ENCODE results near the gene SETD2. TPM values are rescaled to one million over a fixed set of nuclear protein-coding genes. Genes with fewer than 3 reads are reported as not detected.
"Not testable (repeated sequence)": the region's sequence is repeated elsewhere in the genome, so short reads cannot be mapped to it uniquely, and the experiment has no call there.

Gene SETD2
- total RNA-seq, 2 experiments from 2014 or later = 27.7 to 28.1 TPM

DNA sequence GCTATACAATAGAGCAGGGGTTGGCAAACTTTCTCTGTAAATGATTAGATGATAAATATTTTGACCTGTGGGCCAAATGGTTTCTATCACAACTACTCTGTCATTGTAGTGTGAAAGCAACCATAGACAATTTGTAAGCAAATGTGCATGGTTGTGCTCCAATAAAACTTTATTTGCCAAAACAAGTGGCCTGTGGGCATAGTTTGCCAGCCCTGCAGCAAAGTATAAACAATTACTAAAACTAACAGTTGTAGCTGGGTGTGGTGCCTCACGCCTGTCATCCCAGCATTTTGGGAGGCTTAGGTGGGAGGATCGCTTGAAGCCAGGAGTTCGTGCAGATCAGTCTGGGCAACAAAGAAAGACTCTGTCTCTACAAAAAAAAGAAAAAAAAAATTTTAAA is 122.8 kb downstream of the SETD2 start:
- Mint-ChIP-seq H3K4me3 (no peak overlapping the region), H3K27me3 (ENCODE audit: low read depth) (no peaks in the 10 kb centered on the region), H3K9me3 (no peaks in the 10 kb centered on the region), H3K27ac (no peak overlapping the region), H3K36me3 (ENCODE audit: low read depth) (peaks cover 30% of the 10 kb centered on the region), H3K4me1 (ENCODE audit: low read depth) (peaks cover 23% of the 10 kb centered on the region)
- CTCF ChIA-PET = interaction anchor here (0.6 to 1.2 kb wide), 2 partner anchors 119 to 380 kb away, joined by 3 to 4 read pairs; no protein-coding TSS in a partner anchor
- DNase-seq = no peak
- intact Hi-C loops (cut with micrococcal nuclease) = no loop called here

GRCh38 chr3:47037302-47037701 is 126.6 kb downstream of the SETD2 start:
- intact Hi-C loops (cut with micrococcal nuclease) = loop anchor here (5.0 kb wide), 1 partner anchor 125 kb away; the partner anchor contains the start of gene SETD2
- peaks cover 26% of the 10 kb centered on the region for H3K4me1 Mint-ChIP-seq (ENCODE audit: low read depth)
- peaks cover 37% of the 10 kb centered on the region for H3K36me3 Mint-ChIP-seq (ENCODE audit: low read depth)
- H3K4me3 Mint-ChIP-seq; H3K27me3 Mint-ChIP-seq (ENCODE audit: low read depth); CTCF ChIA-PET; H3K9me3 Mint-ChIP-seq; DNase-seq: not testable (repeated sequence)
- peak overlapping the region; percentile 81 for H3K27ac Mint-ChIP-seq

- intact Hi-C loops (cut with micrococcal nuclease) = loop anchor here (5.0 kb wide), 1 partner anchor 126 kb away; the partner anchor contains the start of gene SETD2
- H3K9me3 Mint-ChIP-seq = no peaks in the 10 kb centered on the region
- no peak overlapping the region for H3K4me3 Mint-ChIP-seq
- H3K27me3 Mint-ChIP-seq (ENCODE audit: low read depth) = no peaks in the 10 kb centered on the region
- H3K27ac Mint-ChIP-seq = no peak overlapping the region
- DNase-seq = no peak
- peaks cover 34% of the 10 kb centered on the region for H3K4me1 Mint-ChIP-seq (ENCODE audit: low read depth)
- H3K36me3 Mint-ChIP-seq (ENCODE audit: low read depth) = peaks cover 37% of the 10 kb centered on the region
- CTCF ChIA-PET = no interaction called here
Measured at GRCh38 chr3:47036145-47036544, 127.8 kb downstream of the SETD2 start.

- Mint-ChIP-seq H3K4me1 (ENCODE audit: low read depth) (peaks cover 39% of the 10 kb centered on the region), H3K27ac (no peak overlapping the region), H3K27me3 (ENCODE audit: low read depth) (no peaks in the 10 kb centered on the region), H3K9me3 (no peaks in the 10 kb centered on the region), H3K36me3 (ENCODE audit: low read depth) (peaks cover 34% of the 10 kb centered on the region), H3K4me3 (no peak overlapping the region)
- intact Hi-C loops (cut with micrococcal nuclease) = loop anchor here (5.0 kb wide), 1 partner anchor 127 kb away; the partner anchor contains the start of gene SETD2
- no peak for DNase-seq
- CTCF ChIA-PET = no interaction called here
Measured at GRCh38 chr3:47035645-47036044, 128.3 kb downstream of the SETD2 start.

DNA sequence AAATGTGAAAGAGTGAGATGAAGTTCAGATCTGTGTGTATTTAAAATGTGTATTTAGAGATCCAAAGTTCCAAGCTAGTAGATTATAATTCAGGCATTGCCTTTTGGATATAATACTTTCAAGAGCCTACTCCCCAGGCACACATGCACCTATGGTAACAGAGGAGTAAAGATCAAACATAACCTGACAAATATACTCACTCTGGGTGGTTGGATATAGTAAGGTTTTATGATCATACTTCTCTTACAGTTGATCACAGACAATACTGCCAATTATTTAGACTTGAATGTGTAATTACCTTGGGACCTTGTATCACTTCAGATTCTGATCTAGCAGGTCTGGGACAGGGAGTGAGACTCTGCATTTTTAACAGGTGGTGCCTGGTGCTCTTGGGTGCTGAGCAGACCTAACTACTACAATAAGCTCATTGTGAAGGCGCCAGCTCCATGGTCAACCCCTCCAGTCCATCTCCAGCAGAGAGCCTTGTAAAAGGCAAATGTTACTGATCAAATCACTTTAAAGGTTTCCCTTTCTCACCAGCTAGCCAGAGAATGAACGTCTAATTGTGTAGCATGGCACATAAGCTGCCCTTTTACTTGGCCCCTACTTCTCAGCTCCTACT is 128.9 kb downstream of the SETD2 start:
- no peaks in the 10 kb centered on the region for H3K27me3 Mint-ChIP-seq (ENCODE audit: low read depth)
- no peaks in the 10 kb centered on the region for H3K9me3 Mint-ChIP-seq
- peaks cover 27% of the 10 kb centered on the region for H3K36me3 Mint-ChIP-seq (ENCODE audit: low read depth)
- H3K27ac Mint-ChIP-seq = peak overlapping the region; percentile 13
- peaks cover 42% of the 10 kb centered on the region for H3K4me1 Mint-ChIP-seq (ENCODE audit: low read depth)
- CTCF ChIA-PET = no interaction called here
- DNase-seq = no peak
- intact Hi-C loops (cut with micrococcal nuclease) = loop anchor here (5.0 kb wide), 2 partner anchors 58 to 127 kb away; partner anchors contain the start of genes CCDC12, NBEAL2 and SETD2
- no peak overlapping the region for H3K4me3 Mint-ChIP-seq

GRCh38 chr3:47031041-47031440 is 132.9 kb downstream of the SETD2 start:
- H3K9me3 Mint-ChIP-seq; H3K27me3 Mint-ChIP-seq (ENCODE audit: low read depth): not testable (repeated sequence)
- DNase-seq = peak; percentile 38
- intact Hi-C loops (cut with micrococcal nuclease) = loop anchor here (1.0 to 5.0 kb wide), 3 partner anchors 12 to 54 kb away; partner anchors contain the start of genes CCDC12 and NBEAL2
- H3K36me3 Mint-ChIP-seq (ENCODE audit: low read depth) = peaks cover 15% of the 10 kb centered on the region
- peak overlapping the region; percentile 86 for H3K27ac Mint-ChIP-seq
- CTCF ChIA-PET = interaction anchor here (1.0 kb wide), 1 partner anchor 118 kb away, joined by 3 read pairs; no protein-coding TSS in a partner anchor
- peaks cover 32% of the 10 kb centered on the region for H3K4me1 Mint-ChIP-seq (ENCODE audit: low read depth)
- peak overlapping the region; percentile 30 for H3K4me3 Mint-ChIP-seq

- Mint-ChIP-seq H3K36me3 (ENCODE audit: low read depth) (peaks cover 13% of the 10 kb centered on the region), H3K9me3 (no peaks in the 10 kb centered on the region), H3K4me3 (no peak overlapping the region), H3K27me3 (ENCODE audit: low read depth) (no peaks in the 10 kb centered on the region), H3K27ac (no peak overlapping the region), H3K4me1 (ENCODE audit: low read depth) (peaks cover 45% of the 10 kb centered on the region)
- intact Hi-C loops (cut with micrococcal nuclease) = no loop called here
- CTCF ChIA-PET = interaction anchor here (0.6 to 1.6 kb wide), 4 partner anchors 119 to 217 kb away, joined by 3 to 5 read pairs (median 4); no protein-coding TSS in a partner anchor
- no peak for DNase-seq
Measured at GRCh38 chr3:47028667-47029066, 135.2 kb downstream of the SETD2 start.

GRCh38 chr3:47028146-47028545 is 135.8 kb downstream of the SETD2 start:
- Mint-ChIP-seq H3K36me3 (ENCODE audit: low read depth) (peaks cover 12% of the 10 kb centered on the region), H3K4me1 (ENCODE audit: low read depth) (peaks cover 44% of the 10 kb centered on the region), H3K27ac (no peak overlapping the region), H3K9me3 (no peaks in the 10 kb centered on the region), H3K4me3 (no peak overlapping the region), H3K27me3 (ENCODE audit: low read depth) (no peaks in the 10 kb centered on the region)
- CTCF ChIA-PET = interaction anchor here (0.7 kb wide), 1 partner anchor 150 kb away, joined by 4 read pairs; no protein-coding TSS in a partner anchor
- intact Hi-C loops (cut with micrococcal nuclease) = no loop called here
- DNase-seq = no peak

- intact Hi-C loops (cut with micrococcal nuclease); DNase-seq; CTCF ChIA-PET: not testable (repeated sequence)
Measured at GRCh38 chr3:47026432-47026831, 137.5 kb downstream of the SETD2 start.

GRCh38 chr3:47024932-47025331 is 139.0 kb downstream of the SETD2 start:
- H3K27ac Mint-ChIP-seq = no peak overlapping the region
- peaks cover 8% of the 10 kb centered on the region for H3K36me3 Mint-ChIP-seq (ENCODE audit: low read depth)
- H3K27me3 Mint-ChIP-seq (ENCODE audit: low read depth) = no peaks in the 10 kb centered on the region
- DNase-seq = no peak
- H3K4me1 Mint-ChIP-seq (ENCODE audit: low read depth) = peaks cover 30% of the 10 kb centered on the region
- no peak overlapping the region for H3K4me3 Mint-ChIP-seq
- CTCF ChIA-PET = no interaction called here
- intact Hi-C loops (cut with micrococcal nuclease) = no loop called here
- H3K9me3 Mint-ChIP-seq = no peaks in the 10 kb centered on the region

More at GRCh38 chr3:47026432-47026831, 137.5 kb downstream of the SETD2 start:
- peaks cover 38% of the 10 kb centered on the region for H3K4me1 Mint-ChIP-seq (ENCODE audit: low read depth)
- H3K36me3 Mint-ChIP-seq (ENCODE audit: low read depth); H3K4me3 Mint-ChIP-seq; H3K27ac Mint-ChIP-seq; H3K27me3 Mint-ChIP-seq (ENCODE audit: low read depth); H3K9me3 Mint-ChIP-seq: not testable (repeated sequence)

GRCh38 chr3:47022641-47023071 is 141.3 kb downstream of the SETD2 start:
- CTCF ChIA-PET = interaction anchor here (0.6 to 1.0 kb wide), 3 partner anchors 25 to 61 kb away, joined by 3 read pairs; no protein-coding TSS in a partner anchor
- no peak overlapping the region for H3K4me3 Mint-ChIP-seq
- H3K27ac Mint-ChIP-seq = no peak overlapping the region
- H3K4me1 Mint-ChIP-seq (ENCODE audit: low read depth) = peaks cover 48% of the 10 kb centered on the region
- intact Hi-C loops (cut with micrococcal nuclease) = no loop called here
- no peaks in the 10 kb centered on the region for H3K27me3 Mint-ChIP-seq (ENCODE audit: low read depth)
- H3K36me3 Mint-ChIP-seq (ENCODE audit: low read depth) = peaks cover 14% of the 10 kb centered on the region
- no peak for DNase-seq
- H3K9me3 Mint-ChIP-seq = no peaks in the 10 kb centered on the region

DNA sequence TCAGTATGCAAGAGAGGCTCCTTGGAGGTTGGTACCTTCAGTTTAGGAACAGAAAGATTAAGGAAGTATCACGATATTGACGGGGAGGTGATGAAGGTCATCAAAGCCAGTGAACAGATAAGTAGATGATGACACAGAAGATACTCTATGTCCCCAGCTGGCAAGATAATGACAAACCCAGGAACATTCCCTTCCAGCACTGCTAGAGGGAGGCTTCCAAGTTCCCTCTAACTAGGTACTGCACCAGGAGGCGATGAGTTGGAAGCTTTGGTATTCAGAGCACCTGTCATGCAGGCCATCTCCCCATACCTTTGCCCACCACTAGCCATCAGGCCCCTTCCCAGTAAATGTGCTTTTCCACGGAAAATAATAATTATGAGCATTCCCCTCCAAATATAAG is 143.6 kb downstream of the SETD2 start:
- peaks cover 49% of the 10 kb centered on the region for H3K4me1 Mint-ChIP-seq (ENCODE audit: low read depth)
- DNase-seq = no peak
- no peaks in the 10 kb centered on the region for H3K9me3 Mint-ChIP-seq
- no peak overlapping the region for H3K4me3 Mint-ChIP-seq
- intact Hi-C loops (cut with micrococcal nuclease) = no loop called here
- CTCF ChIA-PET = interaction anchor here (1.2 kb wide), 1 partner anchor 145 kb away, joined by 3 read pairs; no protein-coding TSS in a partner anchor
- H3K27ac Mint-ChIP-seq = no peak overlapping the region
- no peaks in the 10 kb centered on the region for H3K27me3 Mint-ChIP-seq (ENCODE audit: low read depth)
- peaks cover 13% of the 10 kb centered on the region for H3K36me3 Mint-ChIP-seq (ENCODE audit: low read depth)
